Thyroid gland (tissue), 4 donors: ENCODE data around the gene SEC22A. TPM values are rescaled to one million over a fixed set of nuclear protein-coding genes. Genes with fewer than 3 reads are reported as not detected.

ENCODE experiments used
- DNase-seq, 2 donors: peaks; one replicate each; pipeline ENCODE4 v3.0.0-alpha.2; 2019
- H3K27ac ChIP-seq, 3 donors: fragments of 200-600 bp; sonication (generic); 1 replicate in 2 of 3; 2 replicates in 1 of 3; pipeline ENCODE4 v1.5.1; 2016 to 2019; ENCODE audit warnings: mild to moderate bottlenecking in 1 of 3, moderate library complexity in 1 of 3
- H3K27me3 ChIP-seq: fragments of 200-600 bp; sonication (generic); one replicate; pipeline ENCODE4 v1.5.1; 2019
- H3K36me3 ChIP-seq, 2 donors: fragments of 200-600 bp; sonication (generic); one replicate each; pipeline ENCODE4 v1.5.1; 2016 to 2019
- H3K4me1 ChIP-seq, 2 donors: fragments of 200-600 bp; sonication (generic); one replicate each; pipeline ENCODE4 v1.5.1; 2017 to 2019
- H3K4me3 ChIP-seq, 3 donors: fragments of 200-600 bp; sonication (generic); replicated peaks in 1 of 3; 1 replicate in 2 of 3; 2 replicates in 1 of 3; pipeline ENCODE4 v1.5.1; 2016; ENCODE audit warnings: mild to moderate bottlenecking in 1 of 3
- H3K9me3 ChIP-seq: fragments of 200-600 bp; sonication (generic); one replicate; pipeline ENCODE4 v1.5.1; 2017
- POLR2A ChIP-seq, 2 donors: fragments of 450-650 bp; IDR thresholded peaks; one replicate each; pipeline ENCODE4 v1.6.1; 2017; ENCODE audit warnings: antibody characterized with exemption in 2 of 2, mild to moderate bottlenecking in 2 of 2, moderate library complexity in 1 of 2
- WGBS, 2 donors: methylation state at CpG; one replicate each; pipeline ENCODE4 v1.1.5; 2017; 5-methylcytosine and 5-hydroxymethylcytosine counted together
- intact Hi-C: fragments of 100-400 bp; cut with DNase I; formaldehyde crosslinking; loops from one replicate; pipeline ENCODE4 v1.15.1; 2023
- total RNA-seq, 4 donors: library from RNA; depleted of rRNA; stranded (reverse); fragments of >200 nt; gene quantifications; one replicate each; pipeline ENCODE4 v1.2.3, GENCODE V29; 2016
- TF ChIP-seq, protein P1 (sequence below), 6 experiments: fragments of 200-600 bp in 3 of 6; fragments of 450-650 bp in 3 of 6; sonication (generic) in 3 of 6; IDR thresholded peaks; one replicate each; pipeline ENCODE4 v1.5.1; 2016 to 2019; ENCODE audit warnings: antibody characterized with exemption in 6 of 6, mild to moderate bottlenecking in 2 of 6, inconsistent platforms in 1 of 6, moderate library complexity in 1 of 6

SEC22A gene
- total RNA-seq, 4 donors from 2014 or later: 22.4 to 45.2 (median 33.6) TPM

GRCh38 chr3:123262226-123262625 lies 60.5 kb downstream of the SEC22A start:
- Histone ChIP-seq H3K27ac (no peak overlapping the region), H3K9me3 (no peaks in the 10 kb centered on the region), H3K36me3 (no peaks in the 10 kb centered on the region), H3K4me1 (no peaks in the 10 kb centered on the region), H3K27me3 (no peaks in the 10 kb centered on the region), H3K4me3 (no peak overlapping the region)
- intact Hi-C loops: loop anchor here (5.0 kb wide), 1 partner anchor 320 kb away; no protein-coding TSS in a partner anchor
- no peak for DNase-seq
- TF ChIP-seq POLR2A (IDR thresholded peaks at IDR 0.05): no peak
- TF ChIP-seq, protein P1, sequence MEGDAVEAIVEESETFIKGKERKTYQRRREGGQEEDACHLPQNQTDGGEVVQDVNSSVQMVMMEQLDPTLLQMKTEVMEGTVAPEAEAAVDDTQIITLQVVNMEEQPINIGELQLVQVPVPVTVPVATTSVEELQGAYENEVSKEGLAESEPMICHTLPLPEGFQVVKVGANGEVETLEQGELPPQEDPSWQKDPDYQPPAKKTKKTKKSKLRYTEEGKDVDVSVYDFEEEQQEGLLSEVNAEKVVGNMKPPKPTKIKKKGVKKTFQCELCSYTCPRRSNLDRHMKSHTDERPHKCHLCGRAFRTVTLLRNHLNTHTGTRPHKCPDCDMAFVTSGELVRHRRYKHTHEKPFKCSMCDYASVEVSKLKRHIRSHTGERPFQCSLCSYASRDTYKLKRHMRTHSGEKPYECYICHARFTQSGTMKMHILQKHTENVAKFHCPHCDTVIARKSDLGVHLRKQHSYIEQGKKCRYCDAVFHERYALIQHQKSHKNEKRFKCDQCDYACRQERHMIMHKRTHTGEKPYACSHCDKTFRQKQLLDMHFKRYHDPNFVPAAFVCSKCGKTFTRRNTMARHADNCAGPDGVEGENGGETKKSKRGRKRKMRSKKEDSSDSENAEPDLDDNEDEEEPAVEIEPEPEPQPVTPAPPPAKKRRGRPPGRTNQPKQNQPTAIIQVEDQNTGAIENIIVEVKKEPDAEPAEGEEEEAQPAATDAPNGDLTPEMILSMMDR (IDR thresholded peaks at IDR 0.05): no peak
- WGBS, 2 donors: 90 to 95% methylated on average over 2 of the region's 2 CpGs

DNA sequence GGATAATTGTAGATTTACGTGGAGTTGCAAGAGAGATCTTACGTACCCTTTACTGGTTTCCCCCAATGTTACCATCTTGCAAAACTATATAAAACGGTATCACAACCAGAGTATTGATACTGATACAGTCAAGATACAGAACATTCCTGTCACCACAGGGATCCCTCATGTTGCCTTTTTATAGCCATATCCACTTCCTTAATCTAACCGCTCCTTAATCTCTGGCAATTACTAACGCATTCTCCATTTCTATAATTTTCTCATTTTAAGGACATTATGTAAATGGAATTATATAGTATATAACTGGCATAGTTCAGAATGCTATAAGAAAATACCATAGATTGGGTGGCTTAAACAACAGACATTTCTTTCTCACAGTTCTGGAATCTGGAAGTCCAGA lies 61.1 kb downstream of the SEC22A start:
- intact Hi-C loops: loop anchor here (5.0 kb wide), 1 partner anchor 321 kb away; no protein-coding TSS in a partner anchor
- WGBS, 2 donors: 95 to 97% methylated on average over 5 of the region's 5 CpGs

GRCh38 chr3:123263941-123264340 lies 62.2 kb downstream of the SEC22A start:
- TF ChIP-seq POLR2A (IDR thresholded peaks at IDR 0.05): no peak
- TF ChIP-seq, protein P1 (IDR thresholded peaks at IDR 0.05): no peak
- DNase-seq: no peak
- no peak overlapping the region for H3K27ac ChIP-seq
- no peaks in the 10 kb centered on the region for H3K27me3 ChIP-seq
- H3K4me3 ChIP-seq: no peak overlapping the region
- 97% methylated on average over 2 of the region's 2 CpGs for WGBS, 2 donors
- no peaks in the 10 kb centered on the region for H3K4me1 ChIP-seq
- intact Hi-C loops: loop anchor here (5.0 kb wide), 1 partner anchor 322 kb away; no protein-coding TSS in a partner anchor
- no peaks in the 10 kb centered on the region for H3K36me3 ChIP-seq
- no peaks in the 10 kb centered on the region for H3K9me3 ChIP-seq

More for the DNA sequence above, 61.1 kb downstream of the SEC22A start:
- no peak overlapping the region for H3K4me3 ChIP-seq
- no peak for DNase-seq
- H3K36me3 ChIP-seq: no peaks in the 10 kb centered on the region
- no peak overlapping the region for H3K27ac ChIP-seq
- H3K9me3 ChIP-seq: no peaks in the 10 kb centered on the region
- no peaks in the 10 kb centered on the region for H3K27me3 ChIP-seq
- no peaks in the 10 kb centered on the region for H3K4me1 ChIP-seq
- no peak for TF ChIP-seq POLR2A (IDR thresholded peaks at IDR 0.05)
- TF ChIP-seq, protein P1 (IDR thresholded peaks at IDR 0.05): no peak

- Histone ChIP-seq H3K9me3 (no peaks in the 10 kb centered on the region), H3K27ac (no peak overlapping the region), H3K4me3 (no peak overlapping the region), H3K27me3 (no peaks in the 10 kb centered on the region), H3K4me1 (no peaks in the 10 kb centered on the region), H3K36me3 (peaks cover 0 to 5% of the 10 kb centered on the region in 2 donors)
- intact Hi-C loops: no loop called here
- no peak for DNase-seq
- WGBS, 2 donors: 74 to 76% methylated on average over 2 of the region's 2 CpGs
- TF ChIP-seq POLR2A (IDR thresholded peaks at IDR 0.05): no peak
- TF ChIP-seq, protein P1 (IDR thresholded peaks at IDR 0.05): no peak
These were observed 66.1 kb downstream of the SEC22A start for GRCh38 chr3:123267821-123268220.

DNA sequence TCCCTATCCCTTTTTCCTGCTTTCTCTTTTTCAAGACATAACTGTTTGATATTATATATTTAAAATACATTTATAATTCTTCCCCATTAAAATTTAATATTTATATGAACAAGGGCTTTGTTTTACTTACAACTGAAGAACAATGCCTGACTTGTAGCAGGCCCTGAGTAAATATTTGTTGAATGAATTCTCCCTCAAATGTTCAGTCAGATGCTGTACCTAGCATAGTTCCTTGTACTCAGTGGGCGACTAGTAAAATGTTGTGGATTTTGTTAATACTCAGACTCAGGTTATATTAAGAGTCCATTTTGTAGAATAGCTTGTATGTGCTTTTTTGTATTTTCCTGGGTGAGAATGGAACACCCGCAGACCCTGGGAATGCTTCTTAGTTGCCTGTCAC lies 69.1 kb downstream of the SEC22A start:
- TF ChIP-seq, protein P1 (IDR thresholded peaks at IDR 0.05): no peak
- no peak for TF ChIP-seq POLR2A (IDR thresholded peaks at IDR 0.05)
- Histone ChIP-seq H3K4me3 (no peak overlapping the region), H3K9me3 (no peaks in the 10 kb centered on the region), H3K4me1 (no peaks in the 10 kb centered on the region), H3K27ac (no peak overlapping the region), H3K27me3 (no peaks in the 10 kb centered on the region), H3K36me3 (peaks cover 0 to 5% of the 10 kb centered on the region in 2 donors)
- intact Hi-C loops: no loop called here
- WGBS, 2 donors: 89 to 96% methylated on average over 2 of the region's 2 CpGs
- no peak for DNase-seq
